ENCODE data around the gene STX10. TPM values are rescaled to one million over a fixed set of nuclear protein-coding genes. Genes with fewer than 3 reads are reported as not detected.

STX10 gene
- total RNA-seq, 1 donor from 2014 or later = 68.9 TPM

GRCh38 chr19:13097033-13097462, 53.1 kb downstream of the STX10 start:
- H3K9me3 Mint-ChIP-seq = no peaks in the 10 kb centered on the region
- DNase-seq (ENCODE audit: low spot score) = no peak
- peaks cover 3% of the 10 kb centered on the region for H3K36me3 Mint-ChIP-seq (ENCODE audit: low read depth)
- H3K4me3 Mint-ChIP-seq (ENCODE audit: low read depth) = peak overlapping the region; percentile 67
- intact Hi-C loops (cut with micrococcal nuclease) = loop anchor here (1.0 to 5.0 kb wide), 2 partner anchors 85 to 260 kb away; partner anchors contain the start of gene MAST1
- H3K4me1 Mint-ChIP-seq (ENCODE audit: low read depth) = peaks cover 42% of the 10 kb centered on the region
- peak overlapping the region; percentile 72 for H3K27ac Mint-ChIP-seq
- peaks cover 29% of the 10 kb centered on the region for H3K27me3 Mint-ChIP-seq (ENCODE audit: low read depth)

GRCh38 chr19:13095934-13096927, 53.9 kb downstream of the STX10 start:
- DNase-seq (ENCODE audit: low spot score) = no peak
- Mint-ChIP-seq H3K4me3 (ENCODE audit: low read depth) (peak overlapping the region; percentile 77), H3K27ac (peak overlapping the region; percentile 39), H3K36me3 (ENCODE audit: low read depth) (peaks cover 3% of the 10 kb centered on the region), H3K27me3 (ENCODE audit: low read depth) (peaks cover 29% of the 10 kb centered on the region), H3K4me1 (ENCODE audit: low read depth) (peaks cover 38% of the 10 kb centered on the region), H3K9me3 (no peaks in the 10 kb centered on the region)
- intact Hi-C loops (cut with micrococcal nuclease) = loop anchor here (5.0 kb wide), 1 partner anchor 259 kb away; the partner anchor contains the start of gene MAST1

GRCh38 chr19:13095393-13095784, 54.8 kb downstream of the STX10 start:
- peaks cover 29% of the 10 kb centered on the region for H3K27me3 Mint-ChIP-seq (ENCODE audit: low read depth)
- no peaks in the 10 kb centered on the region for H3K9me3 Mint-ChIP-seq
- DNase-seq (ENCODE audit: low spot score) = no peak
- H3K36me3 Mint-ChIP-seq (ENCODE audit: low read depth) = peaks cover 3% of the 10 kb centered on the region
- no peak overlapping the region for H3K27ac Mint-ChIP-seq
- H3K4me1 Mint-ChIP-seq (ENCODE audit: low read depth) = peaks cover 35% of the 10 kb centered on the region
- H3K4me3 Mint-ChIP-seq (ENCODE audit: low read depth) = no peak overlapping the region
- intact Hi-C loops (cut with micrococcal nuclease) = loop anchor here (5.0 kb wide), 1 partner anchor 258 kb away; the partner anchor contains the start of gene MAST1

GRCh38 chr19:13094771-13095392, 55.3 kb downstream of the STX10 start:
- intact Hi-C loops (cut with micrococcal nuclease) = loop anchor here (1.0 to 5.0 kb wide), 2 partner anchors 117 to 258 kb away; partner anchors contain the start of gene MAST1
- Mint-ChIP-seq H3K27me3 (ENCODE audit: low read depth) (peaks cover 29% of the 10 kb centered on the region), H3K27ac (no peak overlapping the region), H3K4me1 (ENCODE audit: low read depth) (peaks cover 30% of the 10 kb centered on the region), H3K36me3 (ENCODE audit: low read depth) (peaks cover 3% of the 10 kb centered on the region), H3K9me3 (no peaks in the 10 kb centered on the region), H3K4me3 (ENCODE audit: low read depth) (no peak overlapping the region)
- no peak for DNase-seq (ENCODE audit: low spot score)

- Mint-ChIP-seq H3K27ac (no peak overlapping the region), H3K4me3 (ENCODE audit: low read depth) (no peak overlapping the region), H3K9me3 (no peaks in the 10 kb centered on the region), H3K4me1 (ENCODE audit: low read depth) (peaks cover 25% of the 10 kb centered on the region), H3K27me3 (ENCODE audit: low read depth) (peaks cover 29% of the 10 kb centered on the region), H3K36me3 (ENCODE audit: low read depth) (peaks cover 3% of the 10 kb centered on the region)
- no peak for DNase-seq (ENCODE audit: low spot score)
- intact Hi-C loops (cut with micrococcal nuclease) = loop anchor here (1.0 kb wide), 1 partner anchor 116 kb away; no protein-coding TSS in a partner anchor
These were observed 56.1 kb downstream of the STX10 start for GRCh38 chr19:13094106-13094504.

Other genes starting within 250 kb of the STX10 start
- 1.9 and 3.2 TPM in 2 replicates for gene SYCE2, start 231.1 kb downstream of the STX10 start, total RNA-seq
- 165 and 166 TPM in 2 replicates for gene FARSA, start 216.7 kb downstream of the STX10 start, total RNA-seq
- gene CALR, start 211.8 kb downstream of the STX10 start, total RNA-seq = 984 and 991 TPM in 2 replicates
- gene RAD23A, start 204.5 kb downstream of the STX10 start, total RNA-seq = 189 and 196 TPM in 2 replicates
- 29.2 and 32.6 TPM in 2 replicates for gene GADD45GIP1, start 193.2 kb downstream of the STX10 start, total RNA-seq
- 0.16 TPM in 1 of 2 replicates, not detected in the other for gene DAND5, start 180.8 kb downstream of the STX10 start, total RNA-seq
- 2.7 and 3.0 TPM in 2 replicates for gene NFIX, start 154.9 kb downstream of the STX10 start, total RNA-seq
- gene LYL1, start 47.5 kb downstream of the STX10 start, total RNA-seq = 5.5 and 5.6 TPM in 2 replicates
- gene TRMT1, start 33.6 kb downstream of the STX10 start, total RNA-seq = 112 and 116 TPM in 2 replicates
- gene NACC1, start 32.1 kb downstream of the STX10 start, total RNA-seq = 117 and 132 TPM in 2 replicates
- gene IER2, start within 50 bp of the STX10 start, total RNA-seq = 140 and 143 TPM in 2 replicates

Data from activated T-helper 2 cell treated with anti-CD3 and anti-CD28 coated beads, Interferon-gamma antibody, Interleukin-2, Interleukin-4, amounts not matched to agents 10 μg/mL and 5 μg/mL and 100 μg/mL, durations not matched to agents 14 hours and 24 hours and 36 hours (primary cell).